Suprapubic skin (tissue), 4 donors: ENCODE measurements around the gene KCTD5. TPM values are rescaled to one million over a fixed set of nuclear protein-coding genes. Genes with fewer than 3 reads are reported as not detected.

Experiments used
- DNase-seq, 2 donors: peaks; one replicate each; pipeline ENCODE4 v3.0.0-alpha.2; 2019; ENCODE audit warnings: low spot score in 2 of 2
- H3K27ac ChIP-seq: fragments of 200-600 bp; sonication (generic); one replicate; pipeline ENCODE4 v1.5.1; 2019
- H3K27me3 ChIP-seq: fragments of 200-600 bp; sonication (generic); one replicate; pipeline ENCODE4 v1.5.1; 2019
- H3K36me3 ChIP-seq: fragments of 200-600 bp; sonication (generic); one replicate; pipeline ENCODE4 v1.5.1; 2019
- H3K4me1 ChIP-seq: fragments of 200-600 bp; sonication (generic); one replicate; pipeline ENCODE4 v1.5.1; 2019
- H3K4me3 ChIP-seq: fragments of 200-600 bp; sonication (generic); one replicate; pipeline ENCODE4 v1.5.1; 2019; ENCODE audit warnings: mild to moderate bottlenecking
- H3K9me3 ChIP-seq: fragments of 200-600 bp; sonication (generic); one replicate; pipeline ENCODE4 v1.5.1; 2019
- CTCF ChIP-seq, 2 donors: fragments of 200-600 bp in 1 of 2; fragments of 450-650 bp in 1 of 2; sonication (generic) in 1 of 2; IDR thresholded peaks; one replicate each; pipeline ENCODE4 v1.5.1; 2016 to 2019; ENCODE audit warnings: antibody characterized with exemption in 2 of 2, mild to moderate bottlenecking in 1 of 2, moderate library complexity in 1 of 2
- EP300 ChIP-seq: sonication (generic); formaldehyde crosslinking; IDR thresholded peaks from one replicate; pipeline ENCODE4 v1.6.1; 2017; ENCODE audit warnings: antibody characterized with exemption
- POLR2A ChIP-seq, 2 donors: fragments of 450-650 bp; IDR thresholded peaks; one replicate each; pipeline ENCODE4 v1.6.1; 2017; ENCODE audit warnings: antibody characterized with exemption in 2 of 2, mild to moderate bottlenecking in 2 of 2, moderate library complexity in 2 of 2
- POLR2AphosphoS5 ChIP-seq, 3 donors: sonication (generic); formaldehyde crosslinking; IDR thresholded peaks; one replicate each; pipeline ENCODE4 v1.6.1; 2017; ENCODE audit warnings: antibody characterized with exemption in 3 of 3
- WGBS: methylation state at CpG from one replicate; pipeline ENCODE4 v1.1.5; 2018; 5-methylcytosine and 5-hydroxymethylcytosine counted together
- total RNA-seq, 4 donors: library from RNA; depleted of rRNA; stranded (reverse); fragments of >200 nt; gene quantifications; one replicate each; pipeline ENCODE4 v1.1.0, GENCODE V29; 2016

The KCTD5 gene
- total RNA-seq, 4 donors from 2014 or later = 46.3 to 84.4 (median 53.0) TPM

DNA sequence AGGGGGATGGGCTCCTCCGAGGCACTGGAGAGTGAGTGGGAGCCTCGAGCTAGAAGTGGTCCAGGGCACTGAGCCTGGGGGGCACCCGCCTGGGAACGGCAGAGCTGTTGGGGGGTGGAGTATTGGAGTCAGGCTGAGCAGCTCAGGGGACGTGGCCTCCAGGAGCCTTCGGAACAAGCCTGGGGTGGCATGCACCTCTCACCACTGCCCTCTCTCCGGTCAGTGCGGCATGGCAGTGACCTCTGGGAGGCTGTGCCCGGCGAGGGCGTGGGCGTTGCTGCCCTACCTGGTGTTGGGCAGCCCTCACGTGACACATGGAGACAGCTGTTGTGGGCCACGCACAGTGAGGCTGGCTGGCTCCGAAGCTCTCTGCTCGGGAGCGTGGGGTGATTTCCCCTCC is 23.8 kb downstream of the KCTD5 start:
- no peak for DNase-seq
- H3K4me3 ChIP-seq = no peak overlapping the region
- H3K4me1 ChIP-seq = peaks cover 7% of the 10 kb centered on the region
- no peaks in the 10 kb centered on the region for H3K9me3 ChIP-seq
- H3K36me3 ChIP-seq = peaks cover 87% of the 10 kb centered on the region
- TF ChIP-seq EP300 (no peak), POLR2A (IDR thresholded peaks at IDR 0.05) (no peak), POLR2AphosphoS5 (IDR thresholded peaks at IDR 0.05) (no peak), CTCF (IDR thresholded peaks at IDR 0.05) (no peak)
- no peak overlapping the region for H3K27ac ChIP-seq
- no peaks in the 10 kb centered on the region for H3K27me3 ChIP-seq
- WGBS = 92% methylated on average over 11 of the region's 17 CpGs

GRCh38 chr16:2706611-2707311 is 24.4 kb downstream of the KCTD5 start:
- no peaks in the 10 kb centered on the region for H3K27me3 ChIP-seq
- H3K4me1 ChIP-seq = peaks cover 7% of the 10 kb centered on the region
- peaks cover 81% of the 10 kb centered on the region for H3K36me3 ChIP-seq
- peak in 1 of 2 donors; percentile 52 for DNase-seq
- no peaks in the 10 kb centered on the region for H3K9me3 ChIP-seq
- H3K4me3 ChIP-seq = no peak overlapping the region
- H3K27ac ChIP-seq = no peak overlapping the region
- whole genome bisulfite sequencing = 97% methylated on average over 17 of the region's 22 CpGs
- TF ChIP-seq POLR2A (IDR thresholded peaks at IDR 0.05) = no peak
- TF ChIP-seq EP300 = no peak
- no peak for TF ChIP-seq CTCF (IDR thresholded peaks at IDR 0.05)
- no peak for TF ChIP-seq POLR2AphosphoS5 (IDR thresholded peaks at IDR 0.05)

- H3K4me1 ChIP-seq = peaks cover 7% of the 10 kb centered on the region
- H3K9me3 ChIP-seq = no peaks in the 10 kb centered on the region
- H3K27me3 ChIP-seq = no peaks in the 10 kb centered on the region
- H3K27ac ChIP-seq = no peak overlapping the region
- 93% methylated on average over 48 of the region's 51 CpGs for WGBS
- DNase-seq = no peak
- TF ChIP-seq POLR2A (IDR thresholded peaks at IDR 0.05) = no peak
- TF ChIP-seq POLR2AphosphoS5 (IDR thresholded peaks at IDR 0.05) = no peak
- no peak for TF ChIP-seq EP300
- TF ChIP-seq CTCF (IDR thresholded peaks at IDR 0.05) = no peak
- H3K4me3 ChIP-seq = no peak overlapping the region
- peaks cover 72% of the 10 kb centered on the region for H3K36me3 ChIP-seq
Observed at GRCh38 chr16:2707368-2708289, 25.3 kb downstream of the KCTD5 start.

GRCh38 chr16:2708290-2708639 is 25.9 kb downstream of the KCTD5 start:
- DNase-seq = no peak
- H3K36me3 ChIP-seq = peaks cover 66% of the 10 kb centered on the region
- 95% methylated on average over 14 of the region's 14 CpGs for WGBS

More at GRCh38 chr16:2708290-2708639, 25.9 kb downstream of the KCTD5 start:
- no peak overlapping the region for H3K4me3 ChIP-seq
- no peak overlapping the region for H3K27ac ChIP-seq
- no peaks in the 10 kb centered on the region for H3K9me3 ChIP-seq
- no peak for TF ChIP-seq POLR2AphosphoS5 (IDR thresholded peaks at IDR 0.05)
- TF ChIP-seq EP300 = no peak
- TF ChIP-seq CTCF (IDR thresholded peaks at IDR 0.05) = no peak
- TF ChIP-seq POLR2A (IDR thresholded peaks at IDR 0.05) = no peak
- peaks cover 7% of the 10 kb centered on the region for H3K4me1 ChIP-seq
- no peaks in the 10 kb centered on the region for H3K27me3 ChIP-seq
